OCI-M2 (cell line): Measurements from ENCODE around the gene SGSH.
"Not testable (repeated sequence)": the region's sequence is repeated elsewhere in the genome, so short reads cannot be mapped to it uniquely, and the experiment has no call there.

ENCODE experiments used
- DNase-seq: peaks from one replicate; lab custom pipeline; 2025; ENCODE audit not compliant: unreplicated experiment; lab: John Stamatoyannopoulos, UW

SGSH gene

GRCh38 chr17:80212511-80212910 is 7.6 kb downstream of the SGSH start:
- no peak for DNase-seq

- DNase-seq: no peak
Observed at GRCh38 chr17:80212109-80212508, 8.0 kb downstream of the SGSH start.

GRCh38 chr17:80210348-80211108 is 9.6 kb downstream of the SGSH start:
- no peak for DNase-seq

GRCh38 chr17:80209765-80210164 is 10.4 kb downstream of the SGSH start:
- DNase-seq: no peak

GRCh38 chr17:80208050-80208449 is 12.1 kb downstream of the SGSH start:
- no peak for DNase-seq

- DNase-seq: no peak
Observed at GRCh38 chr17:80205811-80206210, 14.3 kb downstream of the SGSH start.

GRCh38 chr17:80204626-80205468 is 15.3 kb downstream of the SGSH start:
- DNase-seq: no peak

- no peak for DNase-seq
Observed at GRCh38 chr17:80203471-80203963, 16.6 kb downstream of the SGSH start.

GRCh38 chr17:80202197-80202596 is 17.9 kb downstream of the SGSH start:
- DNase-seq: no peak

- no peak for DNase-seq
Observed at GRCh38 chr17:80201446-80201845, 18.7 kb downstream of the SGSH start.

GRCh38 chr17:80199295-80199694 is 20.8 kb downstream of the SGSH start:
- DNase-seq: not testable (repeated sequence)

GRCh38 chr17:80198144-80198661 is 21.9 kb downstream of the SGSH start:
- DNase-seq: no peak

- DNase-seq: no peak
Observed at GRCh38 chr17:80196652-80197051, 23.5 kb downstream of the SGSH start.

- DNase-seq: no peak
Observed at GRCh38 chr17:80195671-80196529, 24.2 kb downstream of the SGSH start.

GRCh38 chr17:80195141-80195540 is 25.0 kb downstream of the SGSH start:
- DNase-seq: no peak

- DNase-seq: no peak
Observed at GRCh38 chr17:80191865-80192661, 28.1 kb downstream of the SGSH start.

GRCh38 chr17:80191192-80191591 is 28.9 kb downstream of the SGSH start:
- no peak for DNase-seq

GRCh38 chr17:80190716-80191115 is 29.4 kb downstream of the SGSH start:
- DNase-seq: no peak

GRCh38 chr17:80189611-80190010 is 30.5 kb downstream of the SGSH start:
- DNase-seq: no peak

GRCh38 chr17:80187515-80187941 is 32.6 kb downstream of the SGSH start:
- DNase-seq: no peak
